ENCODE data around the gene MMP23B.

The MMP23B gene

DNA sequence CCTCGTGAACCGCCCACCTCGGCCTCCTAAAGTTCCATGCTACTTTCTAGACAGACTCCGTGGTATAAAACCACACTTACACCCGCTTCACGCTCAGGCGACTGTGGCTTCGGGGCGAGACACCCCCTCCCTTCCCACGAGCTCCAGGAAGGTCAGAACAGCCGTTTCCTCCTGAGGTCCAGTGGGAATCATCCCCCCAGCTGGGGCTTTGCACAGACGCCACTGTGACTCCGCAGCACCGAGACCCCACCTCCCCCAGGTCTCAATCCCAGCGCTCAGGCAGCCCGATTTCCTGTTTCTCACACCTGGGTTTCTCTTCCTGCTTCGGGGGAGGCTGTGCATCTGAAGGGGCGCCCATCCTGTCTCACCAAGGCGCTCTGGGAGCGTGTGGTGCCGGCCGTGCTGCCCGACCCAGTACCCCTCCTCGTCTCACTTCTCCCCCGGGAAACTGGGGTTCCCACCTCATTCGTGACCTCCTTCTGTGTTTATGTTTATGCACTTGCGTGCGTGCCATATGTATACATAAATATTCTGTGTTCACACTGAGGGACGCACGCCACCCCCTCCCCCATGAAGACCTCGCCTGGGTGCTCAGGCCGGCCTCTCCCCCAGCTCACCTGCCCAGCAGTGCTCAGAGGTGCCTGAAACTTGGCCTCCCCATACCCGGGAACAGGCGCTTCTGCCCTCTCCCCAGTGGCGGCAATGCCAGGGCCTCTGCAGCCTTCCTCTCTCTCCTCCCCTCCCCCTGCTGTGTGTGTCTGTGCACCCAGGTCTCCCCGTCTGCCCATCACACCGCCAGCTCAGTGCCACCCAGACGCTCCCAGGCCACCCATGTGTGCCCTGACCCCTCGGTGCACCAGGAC is 46.0 kb downstream of the MMP23B start:
- no peak overlapping the region for H3K4me3 ChIP-seq (replicated peaks in 1 of 2; ENCODE audit: low read depth in 2 of 2, low read length in 2 of 2)
- no peak for DNase-seq (ENCODE audit: low read depth in 2 of 2)
- TF ChIP-seq, protein P1, sequence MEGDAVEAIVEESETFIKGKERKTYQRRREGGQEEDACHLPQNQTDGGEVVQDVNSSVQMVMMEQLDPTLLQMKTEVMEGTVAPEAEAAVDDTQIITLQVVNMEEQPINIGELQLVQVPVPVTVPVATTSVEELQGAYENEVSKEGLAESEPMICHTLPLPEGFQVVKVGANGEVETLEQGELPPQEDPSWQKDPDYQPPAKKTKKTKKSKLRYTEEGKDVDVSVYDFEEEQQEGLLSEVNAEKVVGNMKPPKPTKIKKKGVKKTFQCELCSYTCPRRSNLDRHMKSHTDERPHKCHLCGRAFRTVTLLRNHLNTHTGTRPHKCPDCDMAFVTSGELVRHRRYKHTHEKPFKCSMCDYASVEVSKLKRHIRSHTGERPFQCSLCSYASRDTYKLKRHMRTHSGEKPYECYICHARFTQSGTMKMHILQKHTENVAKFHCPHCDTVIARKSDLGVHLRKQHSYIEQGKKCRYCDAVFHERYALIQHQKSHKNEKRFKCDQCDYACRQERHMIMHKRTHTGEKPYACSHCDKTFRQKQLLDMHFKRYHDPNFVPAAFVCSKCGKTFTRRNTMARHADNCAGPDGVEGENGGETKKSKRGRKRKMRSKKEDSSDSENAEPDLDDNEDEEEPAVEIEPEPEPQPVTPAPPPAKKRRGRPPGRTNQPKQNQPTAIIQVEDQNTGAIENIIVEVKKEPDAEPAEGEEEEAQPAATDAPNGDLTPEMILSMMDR (IDR thresholded peaks at IDR 0.05; ENCODE audit: low read depth, low read length), result no peak

DNA sequence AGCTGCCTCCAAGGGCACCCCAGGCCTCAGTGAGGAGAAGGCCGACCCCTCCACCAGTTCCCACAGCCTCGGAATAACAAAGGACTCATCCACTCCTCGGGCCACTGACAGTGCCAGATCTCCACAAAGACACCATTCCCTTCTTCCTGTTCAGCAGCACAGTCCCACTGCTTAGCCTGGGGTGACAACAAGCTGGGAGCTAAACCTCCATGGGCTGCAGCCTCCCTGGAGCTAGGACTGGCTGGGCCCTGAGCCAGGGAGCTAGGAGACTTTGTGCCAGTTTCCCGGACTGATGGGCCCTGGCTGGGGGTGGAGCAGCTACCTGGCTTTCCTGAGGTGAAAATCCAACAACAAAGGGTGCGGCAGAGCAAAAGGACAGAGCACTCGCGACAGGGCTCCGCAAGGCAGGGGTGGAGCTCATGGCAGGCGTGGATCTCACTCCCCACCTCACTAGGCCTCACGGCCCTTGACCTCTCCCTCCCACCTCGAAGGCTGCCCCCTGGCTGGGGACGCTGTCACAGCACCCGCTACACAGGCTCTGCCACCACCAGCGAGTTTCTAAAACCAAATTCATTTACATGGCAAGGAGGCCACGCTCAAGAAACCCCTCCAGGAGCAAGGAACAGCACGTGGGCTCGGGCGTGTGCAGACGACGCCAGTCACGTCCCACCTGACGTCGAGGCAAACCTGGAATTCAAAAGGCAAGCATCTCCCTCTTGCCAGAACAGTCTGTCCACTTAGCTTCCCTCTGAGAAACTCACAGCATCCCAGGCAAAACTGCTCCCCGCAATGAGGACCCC is 46.8 kb downstream of the MMP23B start:
- TF ChIP-seq, protein P1 (IDR thresholded peaks at IDR 0.05; ENCODE audit: low read depth, low read length), result peak; percentile 32
- H3K4me3 ChIP-seq (replicated peaks in 1 of 2; ENCODE audit: low read depth in 2 of 2, low read length in 2 of 2), result no peak overlapping the region
- DNase-seq (ENCODE audit: low read depth in 2 of 2), result no peak

DNA sequence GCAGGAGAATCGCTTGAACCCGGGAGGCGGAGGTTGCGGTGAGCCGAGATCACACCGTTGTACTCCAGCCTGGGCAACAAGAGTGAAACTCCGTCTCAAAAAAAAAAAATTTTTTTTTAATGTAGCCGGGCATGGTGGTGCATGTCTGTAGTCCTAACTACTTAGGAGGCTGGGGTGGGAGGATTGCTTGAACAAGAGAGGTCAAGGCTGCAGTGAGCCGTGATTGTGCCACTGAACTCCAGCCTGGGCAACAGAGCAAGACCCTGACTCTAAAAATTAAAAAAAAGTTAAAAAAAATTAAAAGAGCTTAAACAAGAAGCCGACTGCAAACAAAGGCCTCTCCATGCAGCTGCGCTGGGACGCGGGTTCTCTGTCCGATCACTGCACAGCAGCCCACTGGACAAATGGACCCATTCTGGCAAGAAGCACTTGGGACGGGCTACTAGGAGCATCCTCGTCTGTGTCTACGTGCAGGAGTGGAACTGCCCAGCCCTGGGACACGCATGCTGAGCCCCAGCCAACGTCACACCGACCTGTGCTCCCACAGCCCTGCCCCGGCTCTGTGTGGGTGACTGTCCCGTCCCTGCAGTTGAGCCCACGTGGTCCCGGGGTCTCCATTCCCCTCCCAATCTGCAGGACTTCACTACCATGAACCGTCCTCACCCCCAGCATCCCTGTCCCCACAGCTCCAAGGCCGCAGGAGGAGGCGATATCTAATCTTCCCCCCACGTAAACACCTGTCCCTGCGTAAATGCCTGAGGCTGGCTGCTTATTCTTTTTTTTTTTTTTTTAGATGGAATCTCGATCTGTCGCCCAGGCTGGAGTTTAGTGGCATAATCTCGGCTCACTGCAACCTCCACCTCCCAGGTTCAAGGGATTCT is 48.3 kb downstream of the MMP23B start:
- no peak overlapping the region for H3K4me3 ChIP-seq (replicated peaks in 1 of 2; ENCODE audit: low read depth in 2 of 2, low read length in 2 of 2)
- TF ChIP-seq, protein P1 (IDR thresholded peaks at IDR 0.05; ENCODE audit: low read depth, low read length), result no peak
- no peak for DNase-seq (ENCODE audit: low read depth in 2 of 2)

DNA sequence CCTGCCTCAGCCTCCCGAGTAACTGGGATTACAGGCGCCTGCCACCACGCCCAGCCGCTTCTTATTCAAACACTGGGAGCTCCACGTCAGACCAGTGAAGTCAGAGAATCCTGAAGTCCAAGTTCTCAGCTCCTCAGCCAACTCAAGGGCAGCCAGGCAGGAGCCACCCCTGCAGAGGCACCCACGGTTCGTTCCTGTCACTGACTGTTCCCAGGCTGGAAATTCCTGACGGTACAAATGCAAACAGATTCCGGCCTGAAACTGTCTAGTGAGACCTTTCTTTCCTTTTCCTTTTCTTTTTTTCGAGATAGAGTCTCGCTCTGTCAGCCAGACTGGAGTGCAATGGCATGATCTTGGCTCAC is 48.9 kb downstream of the MMP23B start:
- no peak for DNase-seq (ENCODE audit: low read depth in 2 of 2)
- no peak overlapping the region for H3K4me3 ChIP-seq (replicated peaks in 1 of 2; ENCODE audit: low read depth in 2 of 2, low read length in 2 of 2)
- TF ChIP-seq, protein P1 (IDR thresholded peaks at IDR 0.05; ENCODE audit: low read depth, low read length), result no peak

DNA sequence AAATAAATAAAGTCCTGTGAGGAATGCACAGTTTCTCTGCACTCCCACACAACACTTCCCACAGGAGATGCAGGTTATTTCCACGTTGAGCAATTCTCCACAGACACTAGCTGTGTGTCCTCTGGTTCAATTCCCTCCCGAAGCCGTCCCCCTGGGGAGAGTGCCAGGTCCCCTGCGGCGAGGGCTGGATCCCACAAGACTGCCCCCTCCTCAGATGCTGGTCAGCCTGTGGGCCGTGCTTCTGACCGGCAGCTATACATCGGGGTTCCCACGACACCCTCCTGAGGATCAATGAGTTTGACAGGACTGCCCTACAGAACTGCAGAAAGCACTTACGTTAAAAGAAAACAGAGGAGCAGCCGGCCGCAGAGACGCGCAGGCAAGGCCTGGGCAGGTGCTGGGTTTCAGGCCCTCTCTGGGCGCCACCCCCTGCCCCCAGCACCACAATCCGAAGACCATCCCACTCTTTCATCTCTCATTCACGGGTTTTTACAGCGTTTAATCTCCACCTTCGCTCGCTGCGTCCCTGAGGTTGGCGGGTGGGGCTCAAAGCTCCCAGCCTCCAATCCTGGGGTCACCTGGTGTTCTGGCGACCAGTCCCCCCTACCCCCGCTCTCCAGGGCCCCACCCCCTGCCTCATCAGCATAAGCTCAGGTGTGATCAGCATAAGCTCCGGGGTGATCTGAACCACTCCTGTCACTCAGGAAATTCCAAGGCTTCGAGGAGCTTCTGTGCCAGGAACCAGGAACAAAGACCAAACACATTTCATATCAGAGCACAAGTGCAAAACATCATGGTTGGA is 51.3 kb downstream of the MMP23B start:
- no peak overlapping the region for H3K4me3 ChIP-seq (replicated peaks in 1 of 2; ENCODE audit: low read depth in 2 of 2, low read length in 2 of 2)
- TF ChIP-seq, protein P1 (IDR thresholded peaks at IDR 0.05; ENCODE audit: low read depth, low read length), result no peak
- DNase-seq (ENCODE audit: low read depth in 2 of 2), result no peak

Measured in cardiac fibroblast (primary cell).